Ovary (tissue), 3 donors: Measurements from ENCODE around the gene LTF.

Experiments used
- POLR2A ChIP-seq: fragments of 450-650 bp; IDR thresholded peaks from one replicate; pipeline ENCODE4 v1.6.1; 2017; ENCODE audit warnings: antibody characterized with exemption, mild to moderate bottlenecking, moderate library complexity
- TF ChIP-seq, protein P1 (sequence below), 3 donors: fragments of 450-650 bp in 2 of 3; fragments of 200-600 bp in 1 of 3; IDR thresholded peaks; one replicate each; pipeline versions ENCODE4 v1.5.1 to v1.8.0; 2016 to 2022; ENCODE audit warnings: antibody characterized with exemption in 3 of 3, mild to moderate bottlenecking in 1 of 3
- donor health status: DM: no; HTN: no; CAD: no.

DNA sequence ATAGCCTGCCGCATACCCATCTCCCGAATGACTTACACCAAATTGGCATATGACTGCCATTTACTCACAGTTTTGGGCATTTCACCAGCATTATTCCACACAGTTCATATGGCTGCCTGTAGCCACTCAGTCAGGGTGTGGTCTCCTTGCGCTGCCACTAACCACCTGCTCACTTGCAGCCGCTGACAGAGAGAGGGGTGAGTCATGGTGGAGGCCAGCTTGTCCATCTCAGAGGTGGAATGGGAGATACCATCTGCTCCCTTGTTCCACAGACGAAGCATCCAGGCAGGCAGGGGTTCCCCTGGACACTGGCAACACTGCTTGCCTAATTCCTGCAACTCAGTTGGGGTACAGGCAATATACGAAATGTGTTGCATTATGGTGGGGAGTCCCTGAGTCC lies 42.1 kb downstream of the LTF start:
- TF ChIP-seq, protein P1, sequence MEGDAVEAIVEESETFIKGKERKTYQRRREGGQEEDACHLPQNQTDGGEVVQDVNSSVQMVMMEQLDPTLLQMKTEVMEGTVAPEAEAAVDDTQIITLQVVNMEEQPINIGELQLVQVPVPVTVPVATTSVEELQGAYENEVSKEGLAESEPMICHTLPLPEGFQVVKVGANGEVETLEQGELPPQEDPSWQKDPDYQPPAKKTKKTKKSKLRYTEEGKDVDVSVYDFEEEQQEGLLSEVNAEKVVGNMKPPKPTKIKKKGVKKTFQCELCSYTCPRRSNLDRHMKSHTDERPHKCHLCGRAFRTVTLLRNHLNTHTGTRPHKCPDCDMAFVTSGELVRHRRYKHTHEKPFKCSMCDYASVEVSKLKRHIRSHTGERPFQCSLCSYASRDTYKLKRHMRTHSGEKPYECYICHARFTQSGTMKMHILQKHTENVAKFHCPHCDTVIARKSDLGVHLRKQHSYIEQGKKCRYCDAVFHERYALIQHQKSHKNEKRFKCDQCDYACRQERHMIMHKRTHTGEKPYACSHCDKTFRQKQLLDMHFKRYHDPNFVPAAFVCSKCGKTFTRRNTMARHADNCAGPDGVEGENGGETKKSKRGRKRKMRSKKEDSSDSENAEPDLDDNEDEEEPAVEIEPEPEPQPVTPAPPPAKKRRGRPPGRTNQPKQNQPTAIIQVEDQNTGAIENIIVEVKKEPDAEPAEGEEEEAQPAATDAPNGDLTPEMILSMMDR (IDR thresholded peaks at IDR 0.05): no peak
- TF ChIP-seq POLR2A: no peak
